HG03571 (cell line): ENCODE data around the gene CTNNA3.

Experiments
- ATAC-seq: cut with Tn5 transposase; IDR thresholded peaks from one replicate; pipeline ENCODE4 v1.9.1; 2021; ENCODE audit not compliant: unreplicated experiment

CTNNA3 gene

GRCh38 chr10:67045404-67045803 is 650.6 kb downstream of the CTNNA3 start:
- ATAC-seq: no peak

- no peak for ATAC-seq
Observed at GRCh38 chr10:67043041-67043440, 653.0 kb downstream of the CTNNA3 start.

- no peak for ATAC-seq
Observed at GRCh38 chr10:67036808-67037207, 659.2 kb downstream of the CTNNA3 start.

GRCh38 chr10:67033878-67034277 is 662.1 kb downstream of the CTNNA3 start:
- ATAC-seq: no peak

- ATAC-seq: no peak
Observed at GRCh38 chr10:67022099-67022498, 673.9 kb downstream of the CTNNA3 start.

- ATAC-seq: no peak
Observed at GRCh38 chr10:67017218-67017617, 678.8 kb downstream of the CTNNA3 start.

GRCh38 chr10:67015225-67015624 is 680.8 kb downstream of the CTNNA3 start:
- no peak for ATAC-seq

GRCh38 chr10:67011981-67012380 is 684.0 kb downstream of the CTNNA3 start:
- no peak for ATAC-seq

- no peak for ATAC-seq
Observed at GRCh38 chr10:67011480-67011879, 684.5 kb downstream of the CTNNA3 start.

- no peak for ATAC-seq
Observed at GRCh38 chr10:67005981-67006380, 690.0 kb downstream of the CTNNA3 start.

- ATAC-seq: no peak
Observed at GRCh38 chr10:67004690-67005089, 691.3 kb downstream of the CTNNA3 start.

GRCh38 chr10:66999762-67000545 is 696.0 kb downstream of the CTNNA3 start:
- no peak for ATAC-seq

GRCh38 chr10:66996996-66997395 is 699.0 kb downstream of the CTNNA3 start:
- no peak for ATAC-seq

- ATAC-seq: no peak
Observed at GRCh38 chr10:66990143-66990830, 705.7 kb downstream of the CTNNA3 start.

GRCh38 chr10:66983475-66983818 is 712.5 kb downstream of the CTNNA3 start:
- ATAC-seq: no peak

GRCh38 chr10:66982792-66983474 is 713.1 kb downstream of the CTNNA3 start:
- no peak for ATAC-seq

GRCh38 chr10:66982053-66982420 is 714.0 kb downstream of the CTNNA3 start:
- no peak for ATAC-seq

- ATAC-seq: no peak
Observed at GRCh38 chr10:66981361-66982052, 714.5 kb downstream of the CTNNA3 start.

GRCh38 chr10:66980246-66980815 is 715.7 kb downstream of the CTNNA3 start:
- ATAC-seq: no peak

GRCh38 chr10:66964946-66965345 is 731.0 kb downstream of the CTNNA3 start:
- ATAC-seq: no peak

GRCh38 chr10:66958466-66958865 is 737.5 kb downstream of the CTNNA3 start:
- no peak for ATAC-seq
